Neuron (in vitro differentiated cells): ENCODE data around the gene DNAH2.

Experiments
- H2AFZ ChIP-seq: one replicate; pipeline ENCODE4 v1.6.1; 2013; ENCODE audit warnings: low read depth, mild to moderate bottlenecking, inconsistent platforms, low read length, moderate library complexity
- H3K27me3 ChIP-seq: one replicate; pipeline ENCODE4 v1.6.1; 2013; ENCODE audit warnings: low read length; ENCODE audit not compliant: insufficient read depth
- H3K36me3 ChIP-seq: one replicate; pipeline ENCODE4 v1.6.1; 2013; ENCODE audit warnings: low read length; ENCODE audit not compliant: insufficient read depth
- H3K4me1 ChIP-seq: one replicate; pipeline ENCODE4 v1.6.1; 2013; ENCODE audit warnings: low read length; ENCODE audit not compliant: insufficient read depth
- H3K4me3 ChIP-seq: 2 replicates; pipeline ENCODE4 v1.5.1; 2013; ENCODE audit warnings: mild to moderate bottlenecking, low read length, moderate library complexity
- H3K9me3 ChIP-seq: one replicate; pipeline ENCODE4 v1.6.1; 2013; ENCODE audit warnings: low read length

The DNAH2 gene

GRCh38 chr17:7720125-7720524 is 2.6 kb downstream of the DNAH2 start:
- Histone ChIP-seq H3K27me3 (peaks cover 4% of the 10 kb centered on the region), H3K4me1 (peaks cover 32% of the 10 kb centered on the region), H3K9me3 (no peaks in the 10 kb centered on the region), H2AFZ (no peak overlapping the region), H3K36me3 (no peaks in the 10 kb centered on the region), H3K4me3 (no peak overlapping the region)

- H3K9me3 ChIP-seq: no peaks in the 10 kb centered on the region
- no peak overlapping the region for H2AFZ ChIP-seq
- H3K36me3 ChIP-seq: no peaks in the 10 kb centered on the region
- peaks cover 17% of the 10 kb centered on the region for H3K4me1 ChIP-seq
- peaks cover 4% of the 10 kb centered on the region for H3K27me3 ChIP-seq
- no peak overlapping the region for H3K4me3 ChIP-seq
These were observed 4.1 kb downstream of the DNAH2 start for GRCh38 chr17:7721612-7722011.

GRCh38 chr17:7727886-7728285 is 10.3 kb downstream of the DNAH2 start:
- Histone ChIP-seq H3K4me1 (peaks cover 4% of the 10 kb centered on the region), H3K4me3 (no peak overlapping the region), H3K27me3 (peaks cover 3% of the 10 kb centered on the region), H2AFZ (no peak overlapping the region), H3K9me3 (no peaks in the 10 kb centered on the region), H3K36me3 (no peaks in the 10 kb centered on the region)

- Histone ChIP-seq H3K9me3 (no peaks in the 10 kb centered on the region), H2AFZ (no peak overlapping the region), H3K36me3 (no peaks in the 10 kb centered on the region), H3K4me3 (no peak overlapping the region), H3K27me3 (peaks cover 9% of the 10 kb centered on the region), H3K4me1 (peaks cover 4% of the 10 kb centered on the region)
These were observed 12.3 kb downstream of the DNAH2 start for GRCh38 chr17:7729816-7730215.

GRCh38 chr17:7732981-7733539 is 15.5 kb downstream of the DNAH2 start:
- peaks cover 15% of the 10 kb centered on the region for H3K27me3 ChIP-seq
- H3K4me3 ChIP-seq: no peak overlapping the region
- no peak overlapping the region for H2AFZ ChIP-seq
- H3K36me3 ChIP-seq: no peaks in the 10 kb centered on the region
- no peaks in the 10 kb centered on the region for H3K9me3 ChIP-seq
- H3K4me1 ChIP-seq: peaks cover 4% of the 10 kb centered on the region

- Histone ChIP-seq H3K4me1 (no peaks in the 10 kb centered on the region), H2AFZ (no peak overlapping the region), H3K4me3 (no peak overlapping the region), H3K27me3 (peaks cover 15% of the 10 kb centered on the region), H3K9me3 (no peaks in the 10 kb centered on the region), H3K36me3 (no peaks in the 10 kb centered on the region)
These were observed 20.1 kb downstream of the DNAH2 start for GRCh38 chr17:7737601-7738000.

- Histone ChIP-seq H3K36me3 (no peaks in the 10 kb centered on the region), H3K9me3 (no peaks in the 10 kb centered on the region), H3K27me3 (peaks cover 7% of the 10 kb centered on the region), H3K4me3 (no peak overlapping the region), H3K4me1 (no peaks in the 10 kb centered on the region), H2AFZ (no peak overlapping the region)
These were observed 22.2 kb downstream of the DNAH2 start for GRCh38 chr17:7739746-7740145.

GRCh38 chr17:7740481-7741001 is 23.0 kb downstream of the DNAH2 start:
- Histone ChIP-seq H3K9me3 (no peaks in the 10 kb centered on the region), H2AFZ (no peak overlapping the region), H3K4me3 (no peak overlapping the region), H3K4me1 (no peaks in the 10 kb centered on the region), H3K27me3 (peaks cover 7% of the 10 kb centered on the region), H3K36me3 (no peaks in the 10 kb centered on the region)

- H3K4me1 ChIP-seq: peaks cover 4% of the 10 kb centered on the region
- H3K4me3 ChIP-seq: no peak overlapping the region
- H3K27me3 ChIP-seq: peaks cover 3% of the 10 kb centered on the region
- no peaks in the 10 kb centered on the region for H3K9me3 ChIP-seq
- no peak overlapping the region for H2AFZ ChIP-seq
- H3K36me3 ChIP-seq: no peaks in the 10 kb centered on the region
These were observed 25.2 kb downstream of the DNAH2 start for GRCh38 chr17:7742729-7743128.

GRCh38 chr17:7744416-7744815 is 26.9 kb downstream of the DNAH2 start:
- Histone ChIP-seq H2AFZ (no peak overlapping the region), H3K9me3 (no peaks in the 10 kb centered on the region), H3K27me3 (peaks cover 2% of the 10 kb centered on the region), H3K36me3 (no peaks in the 10 kb centered on the region), H3K4me3 (no peak overlapping the region), H3K4me1 (peaks cover 4% of the 10 kb centered on the region)

GRCh38 chr17:7745748-7746470 is 28.4 kb downstream of the DNAH2 start:
- H3K4me3 ChIP-seq: no peak overlapping the region
- H3K4me1 ChIP-seq: peaks cover 4% of the 10 kb centered on the region
- peaks cover 2% of the 10 kb centered on the region for H3K27me3 ChIP-seq
- H3K9me3 ChIP-seq: peaks cover 2% of the 10 kb centered on the region
- H2AFZ ChIP-seq: no peak overlapping the region
- no peaks in the 10 kb centered on the region for H3K36me3 ChIP-seq

- Histone ChIP-seq H3K36me3 (no peaks in the 10 kb centered on the region), H3K4me3 (no peak overlapping the region)
These were observed 30.1 kb downstream of the DNAH2 start for GRCh38 chr17:7747635-7748071.

GRCh38 chr17:7748076-7748775 is 30.7 kb downstream of the DNAH2 start:
- Histone ChIP-seq H3K27me3 (peaks cover 2% of the 10 kb centered on the region), H3K4me3 (no peak overlapping the region), H3K9me3 (peaks cover 2% of the 10 kb centered on the region), H2AFZ (no peak overlapping the region), H3K4me1 (peaks cover 4% of the 10 kb centered on the region), H3K36me3 (no peaks in the 10 kb centered on the region)

More at GRCh38 chr17:7747635-7748071, 30.1 kb downstream of the DNAH2 start:
- Histone ChIP-seq H3K4me1 (peaks cover 4% of the 10 kb centered on the region), H2AFZ (no peak overlapping the region), H3K27me3 (peaks cover 2% of the 10 kb centered on the region), H3K9me3 (peaks cover 2% of the 10 kb centered on the region)
